Measurements from ENCODE around the gene SLC12A7. TPM values are rescaled to one million over a fixed set of nuclear protein-coding genes. Genes with fewer than 3 reads are reported as not detected.
A peak's percentile ranks its signal among the peaks of the same experiment; 100 is the strongest.

The SLC12A7 gene
- total and polyA plus RNA-seq, 2 of the 13 experiments (the other 11 are each of a cell fraction or from before 2014, with no cell fraction given): 14.0 to 18.5 TPM

- TF ChIP-seq SALL2 (CRISPR knock-in tag; IDR thresholded peaks at IDR 0.05) (no peak), PPARG (CRISPR knock-in tag; conservative IDR thresholded peaks at IDR 0.05) (no peak), ZNF205 (CRISPR knock-in tag; IDR thresholded peaks at IDR 0.05) (no peak), PLRG1 (conservative IDR thresholded peaks at IDR 0.05) (no peak), PATZ1 (CRISPR knock-in tag; IDR thresholded peaks at IDR 0.05) (peak; percentile 88), U2AF2 (IDR thresholded peaks at IDR 0.05; ENCODE audit: low read depth, low read length) (no peak), PAWR (CRISPR knock-in tag; IDR thresholded peaks at IDR 0.05; ENCODE audit: borderline replicate concordance) (no peak), SMYD3 (CRISPR knock-in tag; IDR thresholded peaks at IDR 0.05) (no peak), ZNF607 (CRISPR knock-in tag; IDR thresholded peaks at IDR 0.05; ENCODE audit: borderline replicate concordance) (no peak; the same call in 1 of the 2 replicates), ZNF775 (CRISPR knock-in tag; IDR thresholded peaks at IDR 0.05; ENCODE audit: borderline replicate concordance) (no peak), MAFG (CRISPR knock-in tag; IDR thresholded peaks at IDR 0.05) (no peak), IRF2 (CRISPR knock-in tag; IDR thresholded peaks at IDR 0.05) (peak; percentile 33; the same call in 1 of the 2 replicates), BRD4 (CRISPR knock-in tag; IDR thresholded peaks at IDR 0.05) (no peak), REPIN1 (CRISPR knock-in tag; IDR thresholded peaks at IDR 0.05; ENCODE audit: borderline replicate concordance, low read depth) (peak; percentile 55; the same call in 1 of the 2 replicates), TOPORS (CRISPR knock-in tag; IDR thresholded peaks at IDR 0.05) (no peak), AFF4 (CRISPR knock-in tag; IDR thresholded peaks at IDR 0.05) (no peak), SMAD1 (CRISPR knock-in tag; IDR thresholded peaks at IDR 0.05; ENCODE audit: borderline replicate concordance, low read depth) (peak; percentile 50; the same call in 1 of the 2 replicates), ZBTB43 (CRISPR knock-in tag; conservative IDR thresholded peaks at IDR 0.05) (no peak), FOXA1 (IDR thresholded peaks at IDR 0.05) (no peak), FOXA1 (CRISPR knock-in tag; IDR thresholded peaks at IDR 0.05) (peak; percentile 88), YEATS4 (CRISPR knock-in tag; IDR thresholded peaks at IDR 0.05; ENCODE audit: borderline replicate concordance) (no peak)
- TF ChIP-seq, protein P1, sequence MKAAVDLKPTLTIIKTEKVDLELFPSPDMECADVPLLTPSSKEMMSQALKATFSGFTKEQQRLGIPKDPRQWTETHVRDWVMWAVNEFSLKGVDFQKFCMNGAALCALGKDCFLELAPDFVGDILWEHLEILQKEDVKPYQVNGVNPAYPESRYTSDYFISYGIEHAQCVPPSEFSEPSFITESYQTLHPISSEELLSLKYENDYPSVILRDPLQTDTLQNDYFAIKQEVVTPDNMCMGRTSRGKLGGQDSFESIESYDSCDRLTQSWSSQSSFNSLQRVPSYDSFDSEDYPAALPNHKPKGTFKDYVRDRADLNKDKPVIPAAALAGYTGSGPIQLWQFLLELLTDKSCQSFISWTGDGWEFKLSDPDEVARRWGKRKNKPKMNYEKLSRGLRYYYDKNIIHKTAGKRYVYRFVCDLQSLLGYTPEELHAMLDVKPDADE (CRISPR knock-in tag; IDR thresholded peaks at IDR 0.05): no peak
Observed at GRCh38 chr5:1140171-1140817, 28.4 kb upstream of the SLC12A7 start (continued).
